ENCODE results near the gene ZNF383.
"Not testable (repeated sequence)": the region's sequence is repeated elsewhere in the genome, so short reads cannot be mapped to it uniquely, and the experiment has no call there.

Gene ZNF383

GRCh38 chr19:37294246-37294645, 76.2 kb downstream of the ZNF383 start:
- not testable (repeated sequence) for DNase-seq
